Lung (tissue), 12 donors: ENCODE results near the gene SYT1. TPM values are rescaled to one million over a fixed set of nuclear protein-coding genes. Genes with fewer than 3 reads are reported as not detected.

Experiments used
- ATAC-seq: fragments of 200-7000 bp; cut with Tn5 transposase; one replicate; pipeline ENCODE4 v1.9.1; 2020; ENCODE audit warnings: moderate number of reproducible peaks; ENCODE audit not compliant: insufficient read depth, low FRiP score
- DNase-seq, 3 donors: peaks; one replicate each; pipeline ENCODE4 v3.0.0-alpha.2; 2013 to 2017
- H3K27ac ChIP-seq, 2 donors: one replicate each; pipeline ENCODE4 v1.5.1; 2013; ENCODE audit warnings: mild to moderate bottlenecking in 2 of 2, moderate library complexity in 2 of 2, control low read depth in 1 of 2, inconsistent platforms in 1 of 2, low read depth in 1 of 2, low read length in 1 of 2
- H3K27me3 ChIP-seq, 3 donors: one replicate each; pipeline ENCODE4 v1.5.1; 2013; ENCODE audit warnings: low read length in 2 of 3; ENCODE audit not compliant: control insufficient read depth in 3 of 3, insufficient read depth in 3 of 3
- H3K36me3 ChIP-seq, 4 donors: one replicate each; pipeline ENCODE4 v1.5.1; 2013; ENCODE audit warnings: low read length in 4 of 4, mild to moderate bottlenecking in 1 of 4, moderate library complexity in 1 of 4; ENCODE audit not compliant: control insufficient read depth in 4 of 4, insufficient read depth in 4 of 4
- H3K4me1 ChIP-seq, 5 donors: one replicate each; pipeline ENCODE4 v1.5.1; 2013; ENCODE audit warnings: low read length in 5 of 5, mild to moderate bottlenecking in 2 of 5, moderate library complexity in 1 of 5; ENCODE audit not compliant: control insufficient read depth in 5 of 5, insufficient read depth in 5 of 5
- H3K4me3 ChIP-seq: one replicate; pipeline ENCODE4 v1.5.1; 2013; ENCODE audit warnings: mild to moderate bottlenecking, control low read depth, moderate library complexity
- H3K9ac ChIP-seq, 2 donors: one replicate each; pipeline ENCODE4 v1.5.1; 2013; ENCODE audit warnings: low read length in 2 of 2, control low read depth in 1 of 2; ENCODE audit not compliant: insufficient read depth in 1 of 2
- H3K9me3 ChIP-seq, 4 donors: one replicate each; pipeline ENCODE4 v1.5.1; 2013; ENCODE audit warnings: low read length in 3 of 4, mild to moderate bottlenecking in 1 of 4, moderate library complexity in 1 of 4; ENCODE audit not compliant: control insufficient read depth in 4 of 4, insufficient read depth in 3 of 4
- CTCF ChIP-seq: IDR thresholded peaks from 2 replicates; pipeline ENCODE4 v1.5.1; 2012; ENCODE audit warnings: mild to moderate bottlenecking; ENCODE audit errors: control extremely low read depth, extremely low read depth
- WGBS, 2 donors: extraction: QIAGEN DNeasy Blood & Tissue Kit; methylation state at CpG; one replicate each; pipeline ENCODE4 v1.1.7; 2013; 5-methylcytosine and 5-hydroxymethylcytosine counted together
- polyA plus RNA-seq, 2 donors: library from polyadenylated mRNA; stranded (reverse); fragments of 200-250 nt; gene quantifications; one replicate each; pipeline ENCODE4 v1.2.1, GENCODE V29; 2013
- total RNA-seq, 2 donors: library from RNA; depleted of rRNA in 1 of 2; stranded (reverse); fragments of >200 nt in 1 of 2; gene quantifications; one replicate each; pipeline ENCODE4 v1.2.1, GENCODE V29; 2014 to 2021
- donor health status: control.
- donor health status: control.
- donor health status: Bipolar disorder and iron deficiency.
- donor health status: healthy.
- donor health status: DM: yes; HTN: yes; CAD: no.

SYT1 gene
- total and polyA plus RNA-seq, 4 donors: 0.05 to 3.2 (median 0.46) TPM

- DNase-seq: peak; percentile 25 to 35 (median 33)
These were observed 509.4 kb downstream of the SYT1 start for GRCh38 chr12:79373896-79374499.

GRCh38 chr12:79374545-79374944 is 510.0 kb downstream of the SYT1 start:
- ATAC-seq (peak; percentile 39), DNase-seq (peak in 1 of 3 donors; percentile 7)
- TF ChIP-seq CTCF: no peak
- H3K4me1 ChIP-seq: peaks cover 0 to 4% (median 0%) of the 10 kb centered on the region in 5 donors
- H3K4me3 ChIP-seq: no peak overlapping the region
- no peak overlapping the region for H3K9ac ChIP-seq
- no peaks in the 10 kb centered on the region for H3K9me3 ChIP-seq
- H3K36me3 ChIP-seq: no peaks in the 10 kb centered on the region
- WGBS, 2 donors: 58 to 76% methylated on average over 1 of the region's 1 CpG
- no peak overlapping the region for H3K27ac ChIP-seq
- H3K27me3 ChIP-seq: no peaks in the 10 kb centered on the region

More at GRCh38 chr12:79373896-79374499, 509.4 kb downstream of the SYT1 start:
- Histone ChIP-seq H3K36me3 (no peaks in the 10 kb centered on the region), H3K27me3 (no peaks in the 10 kb centered on the region), H3K9ac (no peak overlapping the region), H3K9me3 (no peaks in the 10 kb centered on the region), H3K27ac (no peak overlapping the region), H3K4me3 (no peak overlapping the region), H3K4me1 (peaks cover 0 to 4% (median 0%) of the 10 kb centered on the region in 5 donors)
- 72% methylated on average over 5 of the region's 5 CpGs for WGBS, 2 donors
- TF ChIP-seq CTCF: peak; percentile 12
- ATAC-seq: no peak

- no peak for TF ChIP-seq CTCF
- DNase-seq: no peak
These were observed 510.5 kb downstream of the SYT1 start for GRCh38 chr12:79375050-79375449.

GRCh38 chr12:79378496-79378895 is 513.9 kb downstream of the SYT1 start:
- no peak for DNase-seq
- no peak for TF ChIP-seq CTCF
- Histone ChIP-seq H3K27ac (no peak overlapping the region), H3K4me3 (no peak overlapping the region), H3K4me1 (peaks cover 0 to 3% (median 0%) of the 10 kb centered on the region in 5 donors), H3K36me3 (no peaks in the 10 kb centered on the region), H3K27me3 (no peaks in the 10 kb centered on the region), H3K9me3 (no peaks in the 10 kb centered on the region), H3K9ac (no peak overlapping the region)
- WGBS, 2 donors: 75 to 81% methylated on average over 1 of the region's 1 CpG
- ATAC-seq: no peak

More at GRCh38 chr12:79375050-79375449, 510.5 kb downstream of the SYT1 start:
- Histone ChIP-seq H3K9me3 (no peaks in the 10 kb centered on the region), H3K36me3 (no peaks in the 10 kb centered on the region), H3K27me3 (no peaks in the 10 kb centered on the region), H3K27ac (no peak overlapping the region), H3K4me3 (no peak overlapping the region), H3K4me1 (peaks cover 0 to 3% (median 0%) of the 10 kb centered on the region in 5 donors), H3K9ac (no peak overlapping the region)
- no peak for ATAC-seq
- 63 to 71% methylated on average over 6 of the region's 6 CpGs for WGBS, 2 donors
